HG03097 (cell line): ENCODE measurements around the gene SMIM8.
A peak's percentile ranks its signal among the peaks of the same experiment; 100 is the strongest.
"Not testable (repeated sequence)": the region's sequence is repeated elsewhere in the genome, so short reads cannot be mapped to it uniquely, and the experiment has no call there.

Experiments
- ATAC-seq: cut with Tn5 transposase; IDR thresholded peaks from one replicate; pipeline ENCODE4 v1.9.1; 2021; ENCODE audit not compliant: unreplicated experiment, low FRiP score

Gene SMIM8

GRCh38 chr6:87322304-87323212, at the start of gene SMIM8:
Gene SMIM8, plus strand, starts transcription at chr6:87322588. Its CDS starts 14,444 bp downstream, at chr6:87337032.
- ATAC-seq, result peak; percentile 100

- ATAC-seq, result no peak
These were observed 47.6 kb upstream of the SMIM8 start for GRCh38 chr6:87274660-87275274.

- no peak for ATAC-seq
These were observed 45.8 kb upstream of the SMIM8 start for GRCh38 chr6:87276624-87277023.

GRCh38 chr6:87277123-87277522, 45.3 kb upstream of the SMIM8 start:
- no peak for ATAC-seq

- no peak for ATAC-seq
These were observed 43.2 kb upstream of the SMIM8 start for GRCh38 chr6:87279196-87279595.

- no peak for ATAC-seq
These were observed 41.0 kb upstream of the SMIM8 start for GRCh38 chr6:87281426-87281825.

GRCh38 chr6:87282743-87283142, 39.6 kb upstream of the SMIM8 start:
- ATAC-seq, result no peak

GRCh38 chr6:87283461-87283860, 38.9 kb upstream of the SMIM8 start:
- ATAC-seq, result no peak

GRCh38 chr6:87287251-87287650, 35.1 kb upstream of the SMIM8 start:
- no peak for ATAC-seq

- ATAC-seq, result no peak
These were observed 32.8 kb upstream of the SMIM8 start for GRCh38 chr6:87289571-87289970.

GRCh38 chr6:87291883-87292282, 30.5 kb upstream of the SMIM8 start:
- no peak for ATAC-seq

- ATAC-seq, result no peak
These were observed 28.9 kb upstream of the SMIM8 start for GRCh38 chr6:87293526-87293925.

- no peak for ATAC-seq
These were observed 25.3 kb upstream of the SMIM8 start for GRCh38 chr6:87297119-87297518.

- not testable (repeated sequence) for ATAC-seq
These were observed 21.1 kb upstream of the SMIM8 start for GRCh38 chr6:87301277-87301676.

- no peak for ATAC-seq
These were observed 13.4 kb upstream of the SMIM8 start for GRCh38 chr6:87308970-87309369.

GRCh38 chr6:87312860-87313259, 9.5 kb upstream of the SMIM8 start:
- no peak for ATAC-seq

GRCh38 chr6:87315071-87315470, 7.3 kb upstream of the SMIM8 start:
- ATAC-seq, result no peak

- ATAC-seq, result no peak
These were observed 3.0 kb upstream of the SMIM8 start for GRCh38 chr6:87319271-87319987.

- ATAC-seq, result not testable (repeated sequence)
These were observed 1.5 kb downstream of the SMIM8 start for GRCh38 chr6:87323880-87324279.

GRCh38 chr6:87330961-87331360, 8.6 kb downstream of the SMIM8 start:
- no peak for ATAC-seq

- no peak for ATAC-seq
These were observed 10.6 kb downstream of the SMIM8 start for GRCh38 chr6:87333033-87333432.
